Measurements from ENCODE around the gene SYPL1.

SYPL1 gene

DNA sequence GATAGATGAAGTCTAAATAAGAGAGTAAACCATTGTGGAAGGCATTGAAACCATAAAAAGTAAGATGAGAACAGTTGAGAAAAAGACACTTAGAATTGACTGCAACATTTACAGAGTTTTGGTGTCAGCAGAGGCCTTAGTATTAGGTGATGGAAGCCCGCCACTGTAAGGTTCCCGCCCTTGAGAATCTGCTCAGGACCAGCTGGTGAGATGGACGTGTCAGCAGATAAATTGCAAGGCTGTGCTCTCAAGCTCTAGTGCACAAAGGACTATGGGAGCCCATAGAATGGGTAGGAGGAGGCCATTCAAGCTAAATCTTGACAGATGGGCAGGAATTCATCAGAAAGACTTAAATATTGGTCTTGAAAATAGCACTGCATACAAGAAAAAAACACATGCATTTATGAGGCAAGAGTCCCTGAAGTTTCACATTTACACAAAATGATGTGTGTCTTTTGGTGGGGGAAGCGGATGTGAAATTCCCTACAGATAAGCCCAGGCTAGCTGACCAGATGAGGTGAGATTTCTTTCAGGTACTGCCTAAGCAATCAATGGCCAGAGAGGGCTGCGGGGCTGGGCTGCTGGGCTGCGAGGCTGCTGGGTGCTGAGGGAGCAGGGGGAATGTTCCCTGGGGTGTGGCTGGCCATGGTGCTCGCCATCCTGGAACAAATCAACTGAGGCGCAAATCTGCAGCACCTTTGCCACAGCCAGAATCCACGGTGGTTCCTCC lies 42.5 kb downstream of the SYPL1 start:
- Histone ChIP-seq H3K9me2 (replicated peaks; ENCODE audit: control insufficient read depth, low read length) (no peaks in the 10 kb centered on the region), H3K4me3 (ENCODE audit: low read length) (peak overlapping the region; percentile 79), H3K9me3 (ENCODE audit: control insufficient read depth, insufficient read depth, low read length) (no peaks in the 10 kb centered on the region), H3K27ac (ENCODE audit: low read depth, low read length) (peak overlapping the region; percentile 97), H3F3A (ENCODE audit: control insufficient read depth, insufficient read depth) (peaks cover 79% of the 10 kb centered on the region), H3K27me3 (ENCODE audit: control insufficient read depth, low read length) (no peaks in the 10 kb centered on the region), H4K20me1 (ENCODE audit: control insufficient read depth, insufficient read depth, low read depth, low read length) (no peaks in the 10 kb centered on the region), H3K79me2 (ENCODE audit: control insufficient read depth, low read length) (peaks cover 26% of the 10 kb centered on the region), H3K4me1 (ENCODE audit: control insufficient read depth, low read length) (peaks cover 99% of the 10 kb centered on the region), H3K4me2 (ENCODE audit: low read length) (peak overlapping the region; percentile 93), H3K36me3 (ENCODE audit: control insufficient read depth, low read length) (peaks cover 15% of the 10 kb centered on the region)
- TF ChIP-seq CTCF (IDR thresholded peaks at IDR 0.05; ENCODE audit: low read depth, low read length, poor library complexity, severe bottlenecking), result no peak
- TF ChIP-seq EZH2phosphoT487 (IDR thresholded peaks at IDR 0.05; ENCODE audit: borderline replicate concordance, low read length), result no peak

GRCh38 chr7:106068986-106069385 lies 43.1 kb downstream of the SYPL1 start:
- TF ChIP-seq CTCF (IDR thresholded peaks at IDR 0.05; ENCODE audit: low read depth, low read length, poor library complexity, severe bottlenecking), result no peak
- TF ChIP-seq EZH2phosphoT487 (IDR thresholded peaks at IDR 0.05; ENCODE audit: borderline replicate concordance, low read length), result no peak
- peak overlapping the region; percentile 97 for H3K27ac ChIP-seq (ENCODE audit: low read depth, low read length)
- H3K36me3 ChIP-seq (ENCODE audit: control insufficient read depth, low read length), result peaks cover 15% of the 10 kb centered on the region
- no peaks in the 10 kb centered on the region for H3K9me3 ChIP-seq (ENCODE audit: control insufficient read depth, insufficient read depth, low read length)
- peak overlapping the region; percentile 93 for H3K4me2 ChIP-seq (ENCODE audit: low read length)
- no peaks in the 10 kb centered on the region for H4K20me1 ChIP-seq (ENCODE audit: control insufficient read depth, insufficient read depth, low read depth, low read length)
- H3K27me3 ChIP-seq (ENCODE audit: control insufficient read depth, low read length), result no peaks in the 10 kb centered on the region
- peaks cover 26% of the 10 kb centered on the region for H3K79me2 ChIP-seq (ENCODE audit: control insufficient read depth, low read length)
- no peaks in the 10 kb centered on the region for H3K9me2 ChIP-seq (replicated peaks; ENCODE audit: control insufficient read depth, low read length)
- H3K4me1 ChIP-seq (ENCODE audit: control insufficient read depth, low read length), result peaks cover 99% of the 10 kb centered on the region
- peaks cover 80% of the 10 kb centered on the region for H3F3A ChIP-seq (ENCODE audit: control insufficient read depth, insufficient read depth)
- peak overlapping the region; percentile 79 for H3K4me3 ChIP-seq (ENCODE audit: low read length)

- H3K27me3 ChIP-seq (ENCODE audit: control insufficient read depth, low read length), result no peaks in the 10 kb centered on the region
- H3K9me3 ChIP-seq (ENCODE audit: control insufficient read depth, insufficient read depth, low read length), result no peaks in the 10 kb centered on the region
- H3K4me2 ChIP-seq (ENCODE audit: low read length), result peak overlapping the region; percentile 93
- H3F3A ChIP-seq (ENCODE audit: control insufficient read depth, insufficient read depth), result peaks cover 80% of the 10 kb centered on the region
- no peaks in the 10 kb centered on the region for H4K20me1 ChIP-seq (ENCODE audit: control insufficient read depth, insufficient read depth, low read depth, low read length)
- H3K36me3 ChIP-seq (ENCODE audit: control insufficient read depth, low read length), result peaks cover 15% of the 10 kb centered on the region
- no peak for TF ChIP-seq EZH2phosphoT487 (IDR thresholded peaks at IDR 0.05; ENCODE audit: borderline replicate concordance, low read length)
- no peak for TF ChIP-seq CTCF (IDR thresholded peaks at IDR 0.05; ENCODE audit: low read depth, low read length, poor library complexity, severe bottlenecking)
- H3K27ac ChIP-seq (ENCODE audit: low read depth, low read length), result peak overlapping the region; percentile 97
- H3K4me3 ChIP-seq (ENCODE audit: low read length), result peak overlapping the region; percentile 79
- peaks cover 99% of the 10 kb centered on the region for H3K4me1 ChIP-seq (ENCODE audit: control insufficient read depth, low read length)
- H3K79me2 ChIP-seq (ENCODE audit: control insufficient read depth, low read length), result peaks cover 23% of the 10 kb centered on the region
- H3K9me2 ChIP-seq (replicated peaks; ENCODE audit: control insufficient read depth, low read length), result no peaks in the 10 kb centered on the region
These were observed 43.6 kb downstream of the SYPL1 start for GRCh38 chr7:106068538-106068961.

All from DOHH2 (cell line).